Stimulated activated CD8-positive, alpha-beta memory T cell treated with anti-CD3 and anti-CD28 coated beads, Interleukin-15, amount 100 ng/mL, for 48 hours (primary cell): ENCODE results near the gene MED26.
A peak's percentile ranks its signal among the peaks of the same experiment; 100 is the strongest.

Source experiments
- DNase-seq, 2 donors: peaks; one replicate each; pipeline ENCODE4 v3.0.0-alpha.2; 2020; ENCODE audit warnings: low read depth in 2 of 2

Gene MED26

GRCh38 chr19:16614941-16615340 lies 13.1 kb downstream of the MED26 start:
- no peak for DNase-seq

- DNase-seq = no peak
Measured at GRCh38 chr19:16613841-16614240, 14.2 kb downstream of the MED26 start.

- no peak for DNase-seq
Measured at GRCh38 chr19:16612636-16613035, 15.4 kb downstream of the MED26 start.

GRCh38 chr19:16611121-16611520 lies 16.9 kb downstream of the MED26 start:
- DNase-seq = no peak

- no peak for DNase-seq
Measured at GRCh38 chr19:16609511-16610200, 18.3 kb downstream of the MED26 start.

GRCh38 chr19:16608290-16608739 lies 19.7 kb downstream of the MED26 start:
- DNase-seq = no peak

GRCh38 chr19:16607819-16608218 lies 20.2 kb downstream of the MED26 start:
- DNase-seq = no peak

GRCh38 chr19:16605553-16605994 lies 22.4 kb downstream of the MED26 start:
- no peak for DNase-seq

GRCh38 chr19:16605115-16605514 lies 22.9 kb downstream of the MED26 start:
- no peak for DNase-seq

GRCh38 chr19:16604615-16605014 lies 23.4 kb downstream of the MED26 start:
- DNase-seq = no peak

GRCh38 chr19:16603090-16603489 lies 24.9 kb downstream of the MED26 start:
- no peak for DNase-seq

- no peak for DNase-seq
Measured at GRCh38 chr19:16601378-16602052, 26.5 kb downstream of the MED26 start.

GRCh38 chr19:16600824-16601223 lies 27.2 kb downstream of the MED26 start:
- DNase-seq = no peak

GRCh38 chr19:16599655-16600346 lies 28.2 kb downstream of the MED26 start:
- DNase-seq = no peak

GRCh38 chr19:16598848-16599247 lies 29.2 kb downstream of the MED26 start:
- DNase-seq = no peak

GRCh38 chr19:16596399-16596798 lies 31.6 kb downstream of the MED26 start:
- DNase-seq = no peak

- DNase-seq = no peak
Measured at GRCh38 chr19:16595097-16595496, 32.9 kb downstream of the MED26 start.

- no peak for DNase-seq
Measured at GRCh38 chr19:16594681-16595091, 33.3 kb downstream of the MED26 start.

GRCh38 chr19:16594131-16594586 lies 33.8 kb downstream of the MED26 start:
- DNase-seq = peak in 1 of 2 donors; percentile 48

- DNase-seq = no peak
Measured at GRCh38 chr19:16593181-16593580, 34.8 kb downstream of the MED26 start.

GRCh38 chr19:16591803-16592556 lies 36.0 kb downstream of the MED26 start:
- no peak for DNase-seq
